SH-SY5Y (cell line): ENCODE data around the gene ROPN1L.

Source experiments
- GATA2 ChIP-seq: IDR thresholded peaks from 2 replicates; pipeline ENCODE4 v1.6.1; 2011; ENCODE audit warnings: mild to moderate bottlenecking, low read depth, low read length
- GATA3 ChIP-seq: IDR thresholded peaks from 2 replicates; pipeline ENCODE4 v1.6.1; 2011; ENCODE audit warnings: low read depth, mild to moderate bottlenecking, low read length, moderate library complexity

- TF ChIP-seq GATA3 (no peak), GATA2 (no peak)
Observed at GRCh38 chr5:10503997-10504793, 62.5 kb downstream of the ROPN1L start.
